CD14-positive monocyte (primary cell): Measurements from ENCODE around the gene HS3ST2. TPM values are rescaled to one million over a fixed set of nuclear protein-coding genes. Genes with fewer than 3 reads are reported as not detected.
A peak's percentile ranks its signal among the peaks of the same experiment; 100 is the strongest.

Source experiments
- DNase-seq, 3 donors: peaks; one replicate each; pipeline ENCODE4 v3.0.0-alpha.2; 2011 to 2022
- H2AFZ ChIP-seq: 2 replicates; pipeline ENCODE4 v1.6.0; 2012; ENCODE audit warnings: mild to moderate bottlenecking, low read depth, low read length, inconsistent platforms; ENCODE audit not compliant: insufficient read depth, poor library complexity, severe bottlenecking
- H3K27ac ChIP-seq, 2 donors: 1 replicate in 1 of 2; 2 replicates in 1 of 2; pipeline ENCODE4 v1.5.1; 2012 to 2013; ENCODE audit warnings: low read length in 2 of 2, control low read depth in 1 of 2, inconsistent platforms in 1 of 2, low read depth in 1 of 2, mild to moderate bottlenecking in 1 of 2
- H3K27me3 ChIP-seq, 2 donors: one replicate each; pipeline versions ENCODE4 v1.6.0 to v1.6.1; 2011 to 2013; ENCODE audit warnings: low read length in 2 of 2; ENCODE audit not compliant: control insufficient read depth in 2 of 2, insufficient read depth in 2 of 2
- H3K36me3 ChIP-seq, 2 donors: replicated peaks in 1 of 2; 1 replicate in 1 of 2; 2 replicates in 1 of 2; pipeline versions ENCODE4 v1.5.1 to v1.6.1; 2012 to 2013; ENCODE audit warnings: low read length in 2 of 2, control low read depth in 1 of 2, inconsistent platforms in 1 of 2, mild to moderate bottlenecking in 1 of 2; ENCODE audit not compliant: insufficient read depth in 2 of 2, control insufficient read depth in 1 of 2
- H3K4me1 ChIP-seq, 2 donors: 1 replicate in 1 of 2; 2 replicates in 1 of 2; pipeline versions ENCODE4 v1.5.1 to v1.6.1; 2012 to 2013; ENCODE audit warnings: low read length in 2 of 2, control low read depth in 1 of 2, inconsistent platforms in 1 of 2, mild to moderate bottlenecking in 1 of 2, moderate library complexity in 1 of 2; ENCODE audit not compliant: insufficient read depth in 2 of 2, control insufficient read depth in 1 of 2
- H3K4me2 ChIP-seq: replicated peaks from 2 replicates; pipeline ENCODE3; 2012; ENCODE audit warnings: low read length, moderate library complexity, mild to moderate bottlenecking; ENCODE audit not compliant: poor library complexity, severe bottlenecking; ENCODE audit errors: extremely low read depth
- H3K4me3 ChIP-seq, 3 experiments: fragments of 200-600 bp in 1 of 3; sonication (generic) in 1 of 3; replicated peaks in 1 of 3; 1 replicate in 2 of 3; 2 replicates in 1 of 3; pipeline ENCODE4 v1.5.1; 2011 to 2013; ENCODE audit warnings: low read length in 3 of 3, mild to moderate bottlenecking in 3 of 3, control low read depth in 2 of 3, low read depth in 2 of 3, inconsistent platforms in 1 of 3, moderate library complexity in 1 of 3
- H3K79me2 ChIP-seq: 2 replicates; pipeline ENCODE4 v1.6.0; 2012; ENCODE audit warnings: mild to moderate bottlenecking, control low read depth, inconsistent platforms, low read length, moderate library complexity; ENCODE audit not compliant: insufficient read depth
- H3K9ac ChIP-seq: 2 replicates; pipeline ENCODE4 v1.6.0; 2017; ENCODE audit warnings: low read length, mild to moderate bottlenecking; ENCODE audit not compliant: insufficient read depth, poor library complexity, severe bottlenecking
- H3K9me3 ChIP-seq, 2 donors: replicated peaks in 1 of 2; 1 replicate in 1 of 2; 2 replicates in 1 of 2; pipeline versions ENCODE4 v1.5.1 to v1.6.1; 2012 to 2013; ENCODE audit warnings: low read length in 2 of 2, control low read depth in 1 of 2; ENCODE audit not compliant: control insufficient read depth in 1 of 2, insufficient read depth in 1 of 2
- H4K20me1 ChIP-seq: 2 replicates; pipeline ENCODE4 v1.6.0; 2012; ENCODE audit warnings: mild to moderate bottlenecking, low read length, control low read depth, moderate library complexity; ENCODE audit not compliant: insufficient read depth
- H3K27ac Mint-ChIP-seq, 7 donors: one replicate each; pipeline ENCODE4 v1.8.0; 2020; ENCODE audit warnings: mild to moderate bottlenecking in 7 of 7, mixed read lengths in 7 of 7, moderate library complexity in 6 of 7, inconsistent platforms in 2 of 7
- H3K27me3 Mint-ChIP-seq, 3 donors: one replicate each; pipeline ENCODE4 v1.8.0; 2021 to 2022; ENCODE audit warnings: low read depth in 3 of 3, mild to moderate bottlenecking in 3 of 3, mixed read lengths in 3 of 3, moderate library complexity in 3 of 3, inconsistent platforms in 1 of 3
- H3K36me3 Mint-ChIP-seq, 2 donors: one replicate each; pipeline ENCODE4 v1.8.0; 2020; ENCODE audit warnings: mixed read lengths in 2 of 2, inconsistent platforms in 1 of 2, mild to moderate bottlenecking in 1 of 2
- H3K4me1 Mint-ChIP-seq: one replicate; pipeline ENCODE4 v1.8.0; 2020; ENCODE audit warnings: mild to moderate bottlenecking, mixed read lengths
- H3K4me3 Mint-ChIP-seq, 2 donors: one replicate each; pipeline ENCODE4 v1.8.0; 2020; ENCODE audit warnings: mild to moderate bottlenecking in 2 of 2, mixed read lengths in 2 of 2, moderate library complexity in 1 of 2
- H3K9me3 Mint-ChIP-seq, 7 donors: one replicate each; pipeline ENCODE4 v1.8.0; 2020 to 2022; ENCODE audit warnings: mixed read lengths in 7 of 7, mild to moderate bottlenecking in 6 of 7, moderate library complexity in 6 of 7, inconsistent platforms in 2 of 7
- WGBS: methylation state at CpG from one replicate; pipeline ENCODE4 v1.1.5; 2013; ENCODE audit warnings: missing lambda C conversion rate; ENCODE audit not compliant: insufficient coverage; 5-methylcytosine and 5-hydroxymethylcytosine counted together
- intact Hi-C, 2 donors: fragments of 100-400 bp; cut with micrococcal nuclease; formaldehyde crosslinking; loops; one replicate each; pipeline versions ENCODE4 v1.15.0 to v1.15.1; 2023
- polyA plus RNA-seq, 3 donors: library from polyadenylated mRNA; depleted of rRNA in 1 of 3; unstranded in 2 of 3; stranded (reverse) in 1 of 3; fragments of 300-500 nt in 2 of 3; fragments of >200 nt in 1 of 3; fragmentation: Illumina TruSeq in 2 of 3; gene quantifications; 1 replicate in 2 of 3; 2 replicates in 1 of 3; pipeline ENCODE4 v1.2.3, GENCODE V29; 2012 to 2021
- TF ChIP-seq, protein P1 (sequence below): fragments of 200-600 bp; IDR thresholded peaks from one replicate; pipeline ENCODE4 v1.8.0; 2022; ENCODE audit warnings: antibody characterized with exemption, mild to moderate bottlenecking

HS3ST2 gene
- polyA plus RNA-seq, 3 donors: not detected

DNA sequence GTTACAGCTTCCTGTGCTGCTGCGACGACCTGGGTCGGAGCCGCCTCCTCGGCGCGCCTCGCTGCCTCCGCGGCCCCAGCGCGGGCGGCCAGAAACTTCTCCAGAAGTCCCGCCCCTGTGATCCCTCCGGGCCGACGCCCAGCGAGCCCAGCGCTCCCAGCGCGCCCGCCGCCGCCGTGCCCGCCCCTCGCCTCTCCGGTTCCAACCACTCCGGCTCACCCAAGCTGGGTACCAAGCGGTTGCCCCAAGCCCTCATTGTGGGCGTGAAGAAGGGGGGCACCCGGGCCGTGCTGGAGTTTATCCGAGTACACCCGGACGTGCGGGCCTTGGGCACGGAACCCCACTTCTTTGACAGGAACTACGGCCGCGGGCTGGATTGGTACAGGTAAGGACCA, 746 bp downstream of the HS3ST2 start:
- Histone ChIP-seq H3K27me3 (peaks cover 50 to 59% of the 10 kb centered on the region in 2 donors), H3K9me3 (peaks cover 7 to 17% of the 10 kb centered on the region in 2 donors), H3K9ac (no peak overlapping the region), H3K36me3 (no peaks in the 10 kb centered on the region), H2AFZ (no peak overlapping the region), H3K4me3 (no peak overlapping the region), H3K27ac (no peak overlapping the region), H3K4me2 (no peak overlapping the region), H4K20me1 (no peaks in the 10 kb centered on the region), H3K79me2 (no peaks in the 10 kb centered on the region), H3K4me1 (peaks cover 6 to 9% of the 10 kb centered on the region in 2 donors)
- TF ChIP-seq, protein P1, sequence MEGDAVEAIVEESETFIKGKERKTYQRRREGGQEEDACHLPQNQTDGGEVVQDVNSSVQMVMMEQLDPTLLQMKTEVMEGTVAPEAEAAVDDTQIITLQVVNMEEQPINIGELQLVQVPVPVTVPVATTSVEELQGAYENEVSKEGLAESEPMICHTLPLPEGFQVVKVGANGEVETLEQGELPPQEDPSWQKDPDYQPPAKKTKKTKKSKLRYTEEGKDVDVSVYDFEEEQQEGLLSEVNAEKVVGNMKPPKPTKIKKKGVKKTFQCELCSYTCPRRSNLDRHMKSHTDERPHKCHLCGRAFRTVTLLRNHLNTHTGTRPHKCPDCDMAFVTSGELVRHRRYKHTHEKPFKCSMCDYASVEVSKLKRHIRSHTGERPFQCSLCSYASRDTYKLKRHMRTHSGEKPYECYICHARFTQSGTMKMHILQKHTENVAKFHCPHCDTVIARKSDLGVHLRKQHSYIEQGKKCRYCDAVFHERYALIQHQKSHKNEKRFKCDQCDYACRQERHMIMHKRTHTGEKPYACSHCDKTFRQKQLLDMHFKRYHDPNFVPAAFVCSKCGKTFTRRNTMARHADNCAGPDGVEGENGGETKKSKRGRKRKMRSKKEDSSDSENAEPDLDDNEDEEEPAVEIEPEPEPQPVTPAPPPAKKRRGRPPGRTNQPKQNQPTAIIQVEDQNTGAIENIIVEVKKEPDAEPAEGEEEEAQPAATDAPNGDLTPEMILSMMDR: no peak
- DNase-seq: no peak
- 5% methylated on average over 38 of the region's 41 CpGs for WGBS
- Mint-ChIP-seq H3K4me1 (peaks cover 7% of the 10 kb centered on the region), H3K27me3 (peaks cover 47 to 66% (median 50%) of the 10 kb centered on the region in 3 donors), H3K4me3 (peak overlapping the region in 1 of 2 donors; percentile 62), H3K36me3 (peaks cover 0 to 5% of the 10 kb centered on the region in 2 donors), H3K27ac (no peak overlapping the region), H3K9me3 (peaks cover 2 to 15% (median 5%) of the 10 kb centered on the region in 7 donors)
- intact Hi-C loops: no loop called here

DNA sequence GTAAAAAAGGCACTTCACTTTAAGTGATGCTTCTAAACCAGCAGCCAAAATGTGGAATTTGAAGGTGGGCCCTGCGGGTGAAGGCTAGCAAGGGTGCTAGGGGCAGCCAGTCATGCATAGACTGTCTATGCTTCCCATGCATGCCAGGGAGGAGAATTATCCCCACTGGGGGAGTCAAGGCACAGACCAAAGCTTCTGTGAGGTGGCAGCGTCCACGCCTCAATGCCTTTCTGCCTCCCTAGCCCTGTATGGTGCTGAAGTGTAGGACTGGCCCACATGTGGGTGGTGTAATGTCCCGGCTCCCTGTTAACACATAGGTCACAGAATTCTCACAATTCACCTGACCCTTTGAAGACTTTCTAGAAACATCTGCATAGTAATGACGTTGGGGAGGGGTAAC, 1.9 kb downstream of the HS3ST2 start:
- no peaks in the 10 kb centered on the region for H3K36me3 ChIP-seq
- peaks cover 6 to 9% of the 10 kb centered on the region in 2 donors for H3K4me1 ChIP-seq
- peaks cover 46 to 54% of the 10 kb centered on the region in 2 donors for H3K27me3 ChIP-seq
- no peak overlapping the region for H3K27ac Mint-ChIP-seq
- peaks cover 9 to 17% of the 10 kb centered on the region in 2 donors for H3K9me3 ChIP-seq
- H3K4me3 Mint-ChIP-seq: peak overlapping the region in 1 of 2 donors; percentile 62
- no peak overlapping the region for H3K9ac ChIP-seq
- no peak overlapping the region for H3K4me3 ChIP-seq
- peaks cover 47 to 64% (median 50%) of the 10 kb centered on the region in 3 donors for H3K27me3 Mint-ChIP-seq
- no peak overlapping the region for H3K4me2 ChIP-seq
- TF ChIP-seq, protein P1: no peak
- WGBS: 88% methylated on average over 1 of the region's 5 CpGs
- H3K4me1 Mint-ChIP-seq: peaks cover 7% of the 10 kb centered on the region
- H3K27ac ChIP-seq: no peak overlapping the region
- H3K9me3 Mint-ChIP-seq: peaks cover 2 to 15% (median 12%) of the 10 kb centered on the region in 7 donors
- no peak overlapping the region for H2AFZ ChIP-seq
- no peaks in the 10 kb centered on the region for H3K79me2 ChIP-seq
- no peak for DNase-seq
- H3K36me3 Mint-ChIP-seq: peaks cover 0 to 5% of the 10 kb centered on the region in 2 donors
- intact Hi-C loops: no loop called here
- H4K20me1 ChIP-seq: no peaks in the 10 kb centered on the region
